HL-60 (cell line): ENCODE data around the gene EFNA3.

ENCODE experiments used
- DNase-seq, 2 experiments: peaks; one replicate each; pipeline ENCODE4 v3.0.0-alpha.2; 2010 to 2020; ENCODE audit warnings: low read depth in 1 of 2, low spot score in 1 of 2
- H3K27ac ChIP-seq: fragments of 250-450 bp; sonication (Bioruptor Pico); replicated peaks from 2 replicates; pipeline ENCODE4 v1.5.1; 2020; ENCODE audit warnings: mild to moderate bottlenecking, moderate library complexity
- H3K27me3 ChIP-seq: fragments of 250-450 bp; sonication (Bioruptor Pico); 2 replicates; pipeline ENCODE4 v1.5.1; 2021; ENCODE audit warnings: mild to moderate bottlenecking, moderate library complexity; ENCODE audit not compliant: insufficient read depth, poor library complexity, severe bottlenecking
- H3K4me3 ChIP-seq: replicated peaks from 2 replicates; pipeline ENCODE4 v1.5.1; 2011; ENCODE audit warnings: mild to moderate bottlenecking, control low read depth, low read length; ENCODE audit not compliant: insufficient read depth
- CTCF ChIP-seq: IDR thresholded peaks from one replicate; pipeline ENCODE4 v1.5.1; 2011; ENCODE audit warnings: low read length, control low read depth, inconsistent platforms; ENCODE audit not compliant: insufficient read depth
- GABPA ChIP-seq: IDR thresholded peaks from 2 replicates; pipeline ENCODE4 v1.6.1; 2012; ENCODE audit warnings: low read depth
- POLR2AphosphoS5 ChIP-seq: IDR thresholded peaks from 2 replicates; pipeline ENCODE4 v1.6.1; 2012; ENCODE audit warnings: low read depth
- SPI1 ChIP-seq: IDR thresholded peaks from 2 replicates; pipeline ENCODE4 v1.6.1; 2012; ENCODE audit warnings: low read depth, mild to moderate bottlenecking, borderline replicate concordance
- TF ChIP-seq, protein P1 (sequence below): IDR thresholded peaks from 2 replicates; pipeline ENCODE4 v1.6.1; 2012; ENCODE audit warnings: low read depth; ENCODE audit not compliant: insufficient replicate concordance

EFNA3 gene

GRCh38 chr1:155110381-155110780, 31.7 kb downstream of the EFNA3 start:
- Histone ChIP-seq H3K27me3 (no peaks in the 10 kb centered on the region), H3K4me3 (no peak overlapping the region), H3K27ac (no peak overlapping the region)
- no peak for DNase-seq
- TF ChIP-seq SPI1 (no peak), POLR2AphosphoS5 (no peak), GABPA (no peak), CTCF (no peak)
- TF ChIP-seq, protein P1, sequence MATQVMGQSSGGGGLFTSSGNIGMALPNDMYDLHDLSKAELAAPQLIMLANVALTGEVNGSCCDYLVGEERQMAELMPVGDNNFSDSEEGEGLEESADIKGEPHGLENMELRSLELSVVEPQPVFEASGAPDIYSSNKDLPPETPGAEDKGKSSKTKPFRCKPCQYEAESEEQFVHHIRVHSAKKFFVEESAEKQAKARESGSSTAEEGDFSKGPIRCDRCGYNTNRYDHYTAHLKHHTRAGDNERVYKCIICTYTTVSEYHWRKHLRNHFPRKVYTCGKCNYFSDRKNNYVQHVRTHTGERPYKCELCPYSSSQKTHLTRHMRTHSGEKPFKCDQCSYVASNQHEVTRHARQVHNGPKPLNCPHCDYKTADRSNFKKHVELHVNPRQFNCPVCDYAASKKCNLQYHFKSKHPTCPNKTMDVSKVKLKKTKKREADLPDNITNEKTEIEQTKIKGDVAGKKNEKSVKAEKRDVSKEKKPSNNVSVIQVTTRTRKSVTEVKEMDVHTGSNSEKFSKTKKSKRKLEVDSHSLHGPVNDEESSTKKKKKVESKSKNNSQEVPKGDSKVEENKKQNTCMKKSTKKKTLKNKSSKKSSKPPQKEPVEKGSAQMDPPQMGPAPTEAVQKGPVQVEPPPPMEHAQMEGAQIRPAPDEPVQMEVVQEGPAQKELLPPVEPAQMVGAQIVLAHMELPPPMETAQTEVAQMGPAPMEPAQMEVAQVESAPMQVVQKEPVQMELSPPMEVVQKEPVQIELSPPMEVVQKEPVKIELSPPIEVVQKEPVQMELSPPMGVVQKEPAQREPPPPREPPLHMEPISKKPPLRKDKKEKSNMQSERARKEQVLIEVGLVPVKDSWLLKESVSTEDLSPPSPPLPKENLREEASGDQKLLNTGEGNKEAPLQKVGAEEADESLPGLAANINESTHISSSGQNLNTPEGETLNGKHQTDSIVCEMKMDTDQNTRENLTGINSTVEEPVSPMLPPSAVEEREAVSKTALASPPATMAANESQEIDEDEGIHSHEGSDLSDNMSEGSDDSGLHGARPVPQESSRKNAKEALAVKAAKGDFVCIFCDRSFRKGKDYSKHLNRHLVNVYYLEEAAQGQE = no peak

GRCh38 chr1:155110826-155111225, 32.2 kb downstream of the EFNA3 start:
- Histone ChIP-seq H3K4me3 (no peak overlapping the region), H3K27ac (no peak overlapping the region), H3K27me3 (no peaks in the 10 kb centered on the region)
- TF ChIP-seq POLR2AphosphoS5 = no peak
- no peak for TF ChIP-seq SPI1
- TF ChIP-seq, protein P1 = no peak
- TF ChIP-seq CTCF = no peak
- TF ChIP-seq GABPA = no peak
- no peak for DNase-seq

GRCh38 chr1:155113450-155113980, 34.9 kb downstream of the EFNA3 start:
- no peak for DNase-seq
- H3K27me3 ChIP-seq = no peaks in the 10 kb centered on the region
- no peak overlapping the region for H3K4me3 ChIP-seq
- TF ChIP-seq SPI1 (no peak), CTCF (no peak), POLR2AphosphoS5 (no peak), GABPA (no peak)
- TF ChIP-seq, protein P1 = no peak
- H3K27ac ChIP-seq = no peak overlapping the region
